WTC11 (cell line): ENCODE results near the gene GFOD1.
"Not testable (repeated sequence)": the region's sequence is repeated elsewhere in the genome, so short reads cannot be mapped to it uniquely, and the experiment has no call there.

ENCODE experiments used
- CTCF ChIP-seq: fragments of 200-600 bp; IDR thresholded peaks from 2 replicates; pipeline ENCODE4 v1.8.0; 2022; ENCODE audit warnings: antibody characterized with exemption
- IRF1 ChIP-seq: sonication (generic); formaldehyde crosslinking; IDR thresholded peaks from 2 replicates; pipeline ENCODE4 v1.8.0; 2023; ENCODE audit warnings: missing genetic modification reagents
- JUN ChIP-seq: sonication (generic); formaldehyde crosslinking; IDR thresholded peaks from 2 replicates; pipeline ENCODE4 v1.8.0; 2023; ENCODE audit warnings: mild to moderate bottlenecking, missing genetic modification reagents
- TF ChIP-seq, protein P1 (sequence below): sonication (generic); formaldehyde crosslinking; conservative IDR thresholded peaks from 2 replicates; pipeline ENCODE4 v1.8.1; 2022; ENCODE audit warnings: mild to moderate bottlenecking, missing genetic modification reagents

DNA sequence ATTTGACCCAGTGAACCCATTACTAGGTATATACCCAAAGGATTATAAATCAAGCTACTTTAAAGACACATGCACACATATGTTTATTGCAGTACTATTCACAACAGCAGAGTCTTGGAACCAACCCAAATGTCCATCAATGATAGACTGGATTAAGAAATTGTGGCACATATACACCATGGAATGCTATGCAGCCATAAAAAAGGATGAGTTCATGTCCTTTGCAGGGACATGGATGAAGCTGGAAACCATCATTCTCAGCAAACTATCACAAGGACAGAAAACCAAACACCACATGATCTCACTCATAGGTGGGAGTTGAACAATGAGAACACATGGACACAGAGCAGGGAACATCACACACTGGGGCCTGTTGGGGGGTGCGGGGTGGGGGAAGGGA lies 98.2 kb downstream of the GFOD1 start:
- not testable (repeated sequence) for TF ChIP-seq CTCF, IRF1, JUN
- TF ChIP-seq, protein P1, sequence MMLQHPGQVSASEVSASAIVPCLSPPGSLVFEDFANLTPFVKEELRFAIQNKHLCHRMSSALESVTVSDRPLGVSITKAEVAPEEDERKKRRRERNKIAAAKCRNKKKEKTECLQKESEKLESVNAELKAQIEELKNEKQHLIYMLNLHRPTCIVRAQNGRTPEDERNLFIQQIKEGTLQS (CRISPR knock-in tag): not testable (repeated sequence)
